Measurements from ENCODE around the gene CTH. TPM values are rescaled to one million over a fixed set of nuclear protein-coding genes. Genes with fewer than 3 reads are reported as not detected.

The CTH gene
- polyA plus RNA-seq, 1 of the 3 experiments (the other 2 are of a cell fraction), result 3.9 TPM

DNA sequence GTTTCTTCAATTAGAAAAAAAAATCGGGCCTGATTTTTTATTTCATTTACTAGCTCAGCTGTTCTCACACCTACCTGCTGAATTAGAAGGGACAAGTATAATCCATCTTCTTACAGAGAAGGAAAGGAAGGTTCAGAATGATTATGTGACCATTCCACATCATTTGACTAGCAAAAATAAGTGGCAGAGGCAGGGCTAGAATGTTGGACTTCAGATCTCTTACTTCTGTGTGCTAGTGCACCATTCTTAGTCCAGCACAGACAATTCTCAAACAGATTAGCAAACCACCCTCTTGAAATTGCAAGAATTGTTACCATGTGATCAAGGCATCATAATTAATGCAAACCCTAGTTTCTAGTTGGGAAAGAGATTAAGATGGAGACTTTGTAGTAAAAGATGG is 32.7 kb downstream of the CTH start:
- Histone ChIP-seq H4K20me1 (ENCODE audit: insufficient read depth) (no peaks in the 10 kb centered on the region), H3F3A (replicated peaks; ENCODE audit: insufficient read depth) (no peaks in the 10 kb centered on the region), H3K9ac (no peak overlapping the region), H3K4me1 (ENCODE audit: control insufficient read depth in 1 of 2, insufficient read depth in 2 of 2, low read depth in 1 of 2, low read length in 1 of 2) (no peaks in the 10 kb centered on the region; a peak in 2 of 4 replicates), H3K79me2 (ENCODE audit: insufficient read depth) (no peaks in the 10 kb centered on the region), H3K4me2 (no peak overlapping the region), H3K36me3 (replicated peaks in 1 of 2; ENCODE audit: control insufficient read depth in 1 of 2, insufficient read depth in 2 of 2, low read length in 1 of 2) (no peaks in the 10 kb centered on the region), H3K9me2 (no peaks in the 10 kb centered on the region), H2AFZ (ENCODE audit: low read depth) (no peak overlapping the region), H3K27me3 (ENCODE audit: insufficient read depth) (no peaks in the 10 kb centered on the region), H3K9me3 (no peaks in the 10 kb centered on the region), H3K27ac (ENCODE audit: low read depth in 2 of 2, low read length in 1 of 2) (no peak overlapping the region), H3K4me3 (ENCODE audit: low read depth in 2 of 2, low read length in 1 of 2) (no peak overlapping the region)
- DNase-seq, result no peak
- 5% methylated on average over 1 of the region's 1 CpG for WGBS (ENCODE audit: low lambda C conversion rate)
- ChIA-PET POLR2A (no interaction called here), CTCF (interaction anchor here (1.1 kb wide), 1 partner anchor 16 kb away, joined by 3 read pairs; no protein-coding TSS in a partner anchor)
- TF ChIP-seq IRF3 (IDR thresholded peaks at IDR 0.05; ENCODE audit: low read depth, low read length), result no peak
- TF ChIP-seq, protein P1, sequence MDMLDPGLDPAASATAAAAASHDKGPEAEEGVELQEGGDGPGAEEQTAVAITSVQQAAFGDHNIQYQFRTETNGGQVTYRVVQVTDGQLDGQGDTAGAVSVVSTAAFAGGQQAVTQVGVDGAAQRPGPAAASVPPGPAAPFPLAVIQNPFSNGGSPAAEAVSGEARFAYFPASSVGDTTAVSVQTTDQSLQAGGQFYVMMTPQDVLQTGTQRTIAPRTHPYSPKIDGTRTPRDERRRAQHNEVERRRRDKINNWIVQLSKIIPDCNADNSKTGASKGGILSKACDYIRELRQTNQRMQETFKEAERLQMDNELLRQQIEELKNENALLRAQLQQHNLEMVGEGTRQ (IDR thresholded peaks at IDR 0.05; ENCODE audit: borderline replicate concordance, low read depth, low read length), result no peak
- no peak for TF ChIP-seq GATA2 (CRISPR knock-in tag; IDR thresholded peaks at IDR 0.05)
- no peak for TF ChIP-seq FOSL2 (IDR thresholded peaks at IDR 0.05; ENCODE audit: borderline replicate concordance, low read depth)
- no peak for TF ChIP-seq TEAD4 (IDR thresholded peaks at IDR 0.05; ENCODE audit: borderline replicate concordance, insufficient read depth)
- TF ChIP-seq, protein P2, sequence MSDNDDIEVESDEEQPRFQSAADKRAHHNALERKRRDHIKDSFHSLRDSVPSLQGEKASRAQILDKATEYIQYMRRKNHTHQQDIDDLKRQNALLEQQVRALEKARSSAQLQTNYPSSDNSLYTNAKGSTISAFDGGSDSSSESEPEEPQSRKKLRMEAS (IDR thresholded peaks at IDR 0.05; ENCODE audit: low read depth), result no peak
- TF ChIP-seq RAD21 (IDR thresholded peaks at IDR 0.05; ENCODE audit: low read length), result no peak
- TF ChIP-seq RCOR1 (IDR thresholded peaks at IDR 0.05; ENCODE audit: low read length), result no peak
- TF ChIP-seq, protein P3, sequence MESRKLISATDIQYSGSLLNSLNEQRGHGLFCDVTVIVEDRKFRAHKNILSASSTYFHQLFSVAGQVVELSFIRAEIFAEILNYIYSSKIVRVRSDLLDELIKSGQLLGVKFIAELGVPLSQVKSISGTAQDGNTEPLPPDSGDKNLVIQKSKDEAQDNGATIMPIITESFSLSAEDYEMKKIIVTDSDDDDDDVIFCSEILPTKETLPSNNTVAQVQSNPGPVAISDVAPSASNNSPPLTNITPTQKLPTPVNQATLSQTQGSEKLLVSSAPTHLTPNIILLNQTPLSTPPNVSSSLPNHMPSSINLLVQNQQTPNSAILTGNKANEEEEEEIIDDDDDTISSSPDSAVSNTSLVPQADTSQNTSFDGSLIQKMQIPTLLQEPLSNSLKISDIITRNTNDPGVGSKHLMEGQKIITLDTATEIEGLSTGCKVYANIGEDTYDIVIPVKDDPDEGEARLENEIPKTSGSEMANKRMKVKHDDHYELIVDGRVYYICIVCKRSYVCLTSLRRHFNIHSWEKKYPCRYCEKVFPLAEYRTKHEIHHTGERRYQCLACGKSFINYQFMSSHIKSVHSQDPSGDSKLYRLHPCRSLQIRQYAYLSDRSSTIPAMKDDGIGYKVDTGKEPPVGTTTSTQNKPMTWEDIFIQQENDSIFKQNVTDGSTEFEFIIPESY (IDR thresholded peaks at IDR 0.05; ENCODE audit: borderline replicate concordance, low read depth), result no peak
- no peak for TF ChIP-seq ELF1 (IDR thresholded peaks at IDR 0.05)
- TF ChIP-seq EP300 (IDR thresholded peaks at IDR 0.05; ENCODE audit: borderline replicate concordance in 1 of 2, low read depth in 1 of 2, low read length in 1 of 2), result no peak
- TF ChIP-seq FOXJ3 (CRISPR knock-in tag; IDR thresholded peaks at IDR 0.05), result no peak
- TF ChIP-seq NFIC (IDR thresholded peaks at IDR 0.05; ENCODE audit: borderline replicate concordance), result no peak
- TF ChIP-seq, protein P4, sequence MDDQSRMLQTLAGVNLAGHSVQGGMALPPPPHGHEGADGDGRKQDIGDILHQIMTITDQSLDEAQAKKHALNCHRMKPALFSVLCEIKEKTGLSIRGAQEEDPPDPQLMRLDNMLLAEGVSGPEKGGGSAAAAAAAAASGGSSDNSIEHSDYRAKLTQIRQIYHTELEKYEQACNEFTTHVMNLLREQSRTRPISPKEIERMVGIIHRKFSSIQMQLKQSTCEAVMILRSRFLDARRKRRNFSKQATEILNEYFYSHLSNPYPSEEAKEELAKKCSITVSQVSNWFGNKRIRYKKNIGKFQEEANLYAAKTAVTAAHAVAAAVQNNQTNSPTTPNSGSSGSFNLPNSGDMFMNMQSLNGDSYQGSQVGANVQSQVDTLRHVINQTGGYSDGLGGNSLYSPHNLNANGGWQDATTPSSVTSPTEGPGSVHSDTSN (IDR thresholded peaks at IDR 0.05), result no peak
- no peak for TF ChIP-seq TAF1 (IDR thresholded peaks at IDR 0.05; ENCODE audit: borderline replicate concordance, low read depth, low read length)
- TF ChIP-seq, protein P5, sequence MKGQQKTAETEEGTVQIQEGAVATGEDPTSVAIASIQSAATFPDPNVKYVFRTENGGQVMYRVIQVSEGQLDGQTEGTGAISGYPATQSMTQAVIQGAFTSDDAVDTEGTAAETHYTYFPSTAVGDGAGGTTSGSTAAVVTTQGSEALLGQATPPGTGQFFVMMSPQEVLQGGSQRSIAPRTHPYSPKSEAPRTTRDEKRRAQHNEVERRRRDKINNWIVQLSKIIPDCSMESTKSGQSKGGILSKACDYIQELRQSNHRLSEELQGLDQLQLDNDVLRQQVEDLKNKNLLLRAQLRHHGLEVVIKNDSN (IDR thresholded peaks at IDR 0.05; ENCODE audit: borderline replicate concordance, low read depth), result no peak
- TF ChIP-seq RFX5 (IDR thresholded peaks at IDR 0.05; ENCODE audit: low read length), result no peak
- no peak for TF ChIP-seq MEF2A (IDR thresholded peaks at IDR 0.05; ENCODE audit: borderline replicate concordance, low read depth)
- no peak for TF ChIP-seq EZH2phosphoT487 (IDR thresholded peaks at IDR 0.05; ENCODE audit: borderline replicate concordance, low read depth)
- TF ChIP-seq JUND (IDR thresholded peaks at IDR 0.05), result no peak

Data from SK-N-SH (cell line).